ENCODE results near the gene C16orf96.

The C16orf96 gene

GRCh38 chr16:4633910-4634635, 77.9 kb downstream of the C16orf96 start:
- Histone ChIP-seq H3K27me3 (ENCODE audit: insufficient read depth, poor library complexity, severe bottlenecking) (no peaks in the 10 kb centered on the region), H3K27ac (replicated peaks) (no peak overlapping the region), H3K4me3 (replicated peaks; ENCODE audit: insufficient read depth, low read length) (no peak overlapping the region)
- DNase-seq (ENCODE audit: low read depth in 1 of 2, low spot score in 1 of 2), result no peak
- TF ChIP-seq, protein P1, sequence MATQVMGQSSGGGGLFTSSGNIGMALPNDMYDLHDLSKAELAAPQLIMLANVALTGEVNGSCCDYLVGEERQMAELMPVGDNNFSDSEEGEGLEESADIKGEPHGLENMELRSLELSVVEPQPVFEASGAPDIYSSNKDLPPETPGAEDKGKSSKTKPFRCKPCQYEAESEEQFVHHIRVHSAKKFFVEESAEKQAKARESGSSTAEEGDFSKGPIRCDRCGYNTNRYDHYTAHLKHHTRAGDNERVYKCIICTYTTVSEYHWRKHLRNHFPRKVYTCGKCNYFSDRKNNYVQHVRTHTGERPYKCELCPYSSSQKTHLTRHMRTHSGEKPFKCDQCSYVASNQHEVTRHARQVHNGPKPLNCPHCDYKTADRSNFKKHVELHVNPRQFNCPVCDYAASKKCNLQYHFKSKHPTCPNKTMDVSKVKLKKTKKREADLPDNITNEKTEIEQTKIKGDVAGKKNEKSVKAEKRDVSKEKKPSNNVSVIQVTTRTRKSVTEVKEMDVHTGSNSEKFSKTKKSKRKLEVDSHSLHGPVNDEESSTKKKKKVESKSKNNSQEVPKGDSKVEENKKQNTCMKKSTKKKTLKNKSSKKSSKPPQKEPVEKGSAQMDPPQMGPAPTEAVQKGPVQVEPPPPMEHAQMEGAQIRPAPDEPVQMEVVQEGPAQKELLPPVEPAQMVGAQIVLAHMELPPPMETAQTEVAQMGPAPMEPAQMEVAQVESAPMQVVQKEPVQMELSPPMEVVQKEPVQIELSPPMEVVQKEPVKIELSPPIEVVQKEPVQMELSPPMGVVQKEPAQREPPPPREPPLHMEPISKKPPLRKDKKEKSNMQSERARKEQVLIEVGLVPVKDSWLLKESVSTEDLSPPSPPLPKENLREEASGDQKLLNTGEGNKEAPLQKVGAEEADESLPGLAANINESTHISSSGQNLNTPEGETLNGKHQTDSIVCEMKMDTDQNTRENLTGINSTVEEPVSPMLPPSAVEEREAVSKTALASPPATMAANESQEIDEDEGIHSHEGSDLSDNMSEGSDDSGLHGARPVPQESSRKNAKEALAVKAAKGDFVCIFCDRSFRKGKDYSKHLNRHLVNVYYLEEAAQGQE (IDR thresholded peaks at IDR 0.05; ENCODE audit: insufficient replicate concordance, low read depth), result no peak
- no peak for TF ChIP-seq GABPA (IDR thresholded peaks at IDR 0.05; ENCODE audit: low read depth)
- TF ChIP-seq POLR2AphosphoS5 (IDR thresholded peaks at IDR 0.05; ENCODE audit: low read depth), result no peak

GRCh38 chr16:4634768-4635167, 78.6 kb downstream of the C16orf96 start:
- no peak for DNase-seq (ENCODE audit: low read depth in 1 of 2, low spot score in 1 of 2)
- H3K27me3 ChIP-seq (ENCODE audit: insufficient read depth, poor library complexity, severe bottlenecking), result no peaks in the 10 kb centered on the region
- no peak overlapping the region for H3K27ac ChIP-seq (replicated peaks)
- TF ChIP-seq GABPA (IDR thresholded peaks at IDR 0.05; ENCODE audit: low read depth) (no peak), SPI1 (IDR thresholded peaks at IDR 0.05; ENCODE audit: borderline replicate concordance, low read depth) (no peak), POLR2AphosphoS5 (IDR thresholded peaks at IDR 0.05; ENCODE audit: low read depth) (no peak), CTCF (IDR thresholded peaks at IDR 0.05; ENCODE audit: insufficient read depth, low read length) (no peak)
- TF ChIP-seq, protein P1 (IDR thresholded peaks at IDR 0.05; ENCODE audit: insufficient replicate concordance, low read depth), result no peak
- H3K4me3 ChIP-seq (replicated peaks; ENCODE audit: insufficient read depth, low read length), result no peak overlapping the region

GRCh38 chr16:4636196-4636595, 80.1 kb downstream of the C16orf96 start:
- no peak overlapping the region for H3K4me3 ChIP-seq (replicated peaks; ENCODE audit: insufficient read depth, low read length)

More at GRCh38 chr16:4636196-4636595, 80.1 kb downstream of the C16orf96 start:
- TF ChIP-seq GABPA (IDR thresholded peaks at IDR 0.05; ENCODE audit: low read depth), result no peak
- TF ChIP-seq, protein P1 (IDR thresholded peaks at IDR 0.05; ENCODE audit: insufficient replicate concordance, low read depth), result no peak
- TF ChIP-seq CTCF (IDR thresholded peaks at IDR 0.05; ENCODE audit: insufficient read depth, low read length), result no peak
- TF ChIP-seq POLR2AphosphoS5 (IDR thresholded peaks at IDR 0.05; ENCODE audit: low read depth), result no peak
- TF ChIP-seq SPI1 (IDR thresholded peaks at IDR 0.05; ENCODE audit: borderline replicate concordance, low read depth), result no peak
- DNase-seq (ENCODE audit: low read depth in 1 of 2, low spot score in 1 of 2), result no peak
- Histone ChIP-seq H3K27ac (replicated peaks) (no peak overlapping the region), H3K27me3 (ENCODE audit: insufficient read depth, poor library complexity, severe bottlenecking) (no peaks in the 10 kb centered on the region)
